Mesenchymal stem cell (in vitro differentiated cells and primary cell): ENCODE results near the gene CELA1.

Experiments used
- DNase-seq: peaks from one replicate; pipeline ENCODE4 v3.0.0-alpha.2; 2013
- H2AFZ ChIP-seq: one replicate; pipeline ENCODE4 v1.6.1; 2013; ENCODE audit warnings: low read depth, mild to moderate bottlenecking, control low read depth, inconsistent platforms, low read length, moderate library complexity
- H2AK5ac ChIP-seq: 2 replicates; pipeline ENCODE4 v1.6.1; 2013; ENCODE audit warnings: low read length, moderate library complexity, mild to moderate bottlenecking, inconsistent platforms; ENCODE audit not compliant: severe bottlenecking
- H2BK120ac ChIP-seq: one replicate; pipeline ENCODE4 v1.6.1; 2013; ENCODE audit warnings: low read depth, mild to moderate bottlenecking, inconsistent platforms, low read length, moderate library complexity
- H2BK12ac ChIP-seq, 2 experiments: one replicate each; pipeline ENCODE4 v1.6.1; 2013; ENCODE audit warnings: inconsistent platforms in 2 of 2, low read length in 2 of 2, mild to moderate bottlenecking in 2 of 2, moderate library complexity in 2 of 2, control low read depth in 1 of 2
- H2BK15ac ChIP-seq: one replicate; pipeline ENCODE4 v1.6.1; 2013; ENCODE audit warnings: mild to moderate bottlenecking, low read depth, inconsistent platforms; ENCODE audit not compliant: poor library complexity, severe bottlenecking
- H2BK5ac ChIP-seq: 2 replicates; pipeline ENCODE4 v1.6.1; 2013; ENCODE audit warnings: low read depth, mild to moderate bottlenecking, low read length, control low read depth, inconsistent platforms; ENCODE audit not compliant: poor library complexity, severe bottlenecking
- H3K14ac ChIP-seq, 2 experiments: one replicate each; pipeline ENCODE4 v1.6.1; 2013; ENCODE audit warnings: inconsistent platforms in 2 of 2, low read length in 2 of 2, control low read depth in 1 of 2, mild to moderate bottlenecking in 1 of 2, moderate library complexity in 1 of 2
- H3K18ac ChIP-seq, 2 experiments: one replicate each; pipeline ENCODE4 v1.6.1; 2013; ENCODE audit warnings: inconsistent platforms in 2 of 2, low read length in 2 of 2, control low read depth in 1 of 2, low read depth in 1 of 2, mild to moderate bottlenecking in 1 of 2
- H3K23ac ChIP-seq, 2 experiments: one replicate each; pipeline ENCODE4 v1.6.1; 2013; ENCODE audit warnings: inconsistent platforms in 2 of 2, low read length in 2 of 2, mild to moderate bottlenecking in 2 of 2, moderate library complexity in 2 of 2, control low read depth in 1 of 2
- H3K27ac ChIP-seq: 2 replicates; pipeline ENCODE4 v1.5.1; 2013; ENCODE audit warnings: mild to moderate bottlenecking, moderate library complexity, low read length, control low read depth, inconsistent platforms; ENCODE audit not compliant: poor library complexity, severe bottlenecking
- H3K27me3 ChIP-seq, 2 experiments: 2 replicates each; pipeline versions ENCODE4 v1.6.1 to v1.7.0; 2013; ENCODE audit warnings: low read length in 2 of 2, mild to moderate bottlenecking in 2 of 2, moderate library complexity in 2 of 2, control low read depth in 1 of 2, inconsistent platforms in 1 of 2; ENCODE audit not compliant: control insufficient read depth in 1 of 2, insufficient read depth in 1 of 2
- H3K36me3 ChIP-seq, 2 experiments: 2 replicates each; pipeline versions ENCODE4 v1.6.1 to v1.7.0; 2013; ENCODE audit warnings: low read length in 2 of 2, control low read depth in 1 of 2, inconsistent platforms in 1 of 2, low read depth in 1 of 2, mild to moderate bottlenecking in 1 of 2; ENCODE audit not compliant: insufficient read depth in 2 of 2, control insufficient read depth in 1 of 2
- H3K4ac ChIP-seq, 2 experiments: one replicate each; pipeline ENCODE4 v1.6.1; 2013; ENCODE audit warnings: inconsistent platforms in 2 of 2, low read length in 2 of 2, mild to moderate bottlenecking in 2 of 2, moderate library complexity in 2 of 2, control low read depth in 1 of 2, low read depth in 1 of 2
- H3K4me1 ChIP-seq: 2 replicates; pipeline ENCODE4 v1.6.1; 2013; ENCODE audit warnings: low read depth, low read length, control low read depth; ENCODE audit not compliant: control insufficient read depth, insufficient read depth
- H3K4me2 ChIP-seq: 2 replicates; pipeline ENCODE4 v1.6.1; 2013; ENCODE audit warnings: low read length, mild to moderate bottlenecking, inconsistent platforms; ENCODE audit not compliant: poor library complexity, severe bottlenecking
- H3K4me3 ChIP-seq, 2 experiments: 2 replicates each; pipeline versions ENCODE4 v1.5.1 to v1.7.0; 2013; ENCODE audit warnings: low read length in 2 of 2, mild to moderate bottlenecking in 2 of 2, control low read depth in 1 of 2, low read depth in 1 of 2; ENCODE audit not compliant: insufficient read depth in 1 of 2
- H3K79me1 ChIP-seq: replicated peaks from 2 replicates; pipeline ENCODE4 v1.6.1; 2013; ENCODE audit warnings: mild to moderate bottlenecking, control low read depth, low read length, inconsistent platforms; ENCODE audit not compliant: poor library complexity, severe bottlenecking
- H3K9ac ChIP-seq: 2 replicates; pipeline ENCODE4 v1.7.0; 2013; ENCODE audit warnings: mild to moderate bottlenecking, low read length, moderate library complexity
- H3K9me3 ChIP-seq: 2 replicates; pipeline ENCODE4 v1.7.0; 2013; ENCODE audit warnings: mild to moderate bottlenecking, low read length; ENCODE audit not compliant: control insufficient read depth
- H4K8ac ChIP-seq: one replicate; pipeline ENCODE4 v1.6.1; 2013; ENCODE audit warnings: inconsistent platforms, mild to moderate bottlenecking, low read length, moderate library complexity
- H4K91ac ChIP-seq: one replicate; pipeline ENCODE4 v1.6.1; 2013; ENCODE audit warnings: mild to moderate bottlenecking, low read length, inconsistent platforms
- WGBS: methylation state at CpG from one replicate; pipeline ENCODE4 v1.1.7; 2013; ENCODE audit warnings: mixed read lengths; 5-methylcytosine and 5-hydroxymethylcytosine counted together

Gene CELA1

DNA sequence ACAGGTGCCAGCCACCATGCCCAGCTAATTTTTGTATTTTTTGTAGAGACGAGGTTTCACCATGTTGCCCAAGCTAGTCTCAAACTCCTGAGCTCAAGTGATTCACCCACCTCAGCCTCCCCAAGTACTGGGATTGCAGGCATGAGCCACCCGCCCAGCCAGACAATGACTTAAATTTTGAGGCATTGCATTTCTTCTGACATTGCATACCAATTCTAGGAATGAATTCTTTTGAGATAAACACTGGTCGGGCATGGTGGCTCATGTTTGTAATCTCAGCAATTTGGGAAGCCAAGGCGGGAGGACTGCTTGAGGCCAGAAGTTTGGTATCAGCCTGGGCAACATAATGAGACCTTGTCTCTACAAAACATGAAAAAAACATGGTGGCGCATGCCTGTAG, 2.5 kb upstream of the CELA1 start:
- Histone ChIP-seq H2AK5ac (no peak overlapping the region), H3K79me1 (no peaks in the 10 kb centered on the region), H3K27ac (no peak overlapping the region), H3K9me3 (no peaks in the 10 kb centered on the region), H2BK15ac (no peak overlapping the region), H3K27me3 (peaks cover 0 to 2% of the 10 kb centered on the region in 2 experiments), H3K18ac (no peak overlapping the region), H2BK12ac (no peak overlapping the region), H3K4ac (no peak overlapping the region), H3K14ac (no peak overlapping the region), H3K9ac (no peak overlapping the region), H3K4me3 (no peak overlapping the region), H3K36me3 (no peaks in the 10 kb centered on the region), H4K8ac (no peak overlapping the region), H2BK5ac (no peak overlapping the region), H3K4me1 (peaks cover 6% of the 10 kb centered on the region), H2BK120ac (no peak overlapping the region), H3K4me2 (no peak overlapping the region), H3K23ac (no peak overlapping the region), H4K91ac (no peak overlapping the region), H2AFZ (no peak overlapping the region)
- WGBS: 83% methylated on average over 5 of the region's 5 CpGs
- DNase-seq: no peak

DNA sequence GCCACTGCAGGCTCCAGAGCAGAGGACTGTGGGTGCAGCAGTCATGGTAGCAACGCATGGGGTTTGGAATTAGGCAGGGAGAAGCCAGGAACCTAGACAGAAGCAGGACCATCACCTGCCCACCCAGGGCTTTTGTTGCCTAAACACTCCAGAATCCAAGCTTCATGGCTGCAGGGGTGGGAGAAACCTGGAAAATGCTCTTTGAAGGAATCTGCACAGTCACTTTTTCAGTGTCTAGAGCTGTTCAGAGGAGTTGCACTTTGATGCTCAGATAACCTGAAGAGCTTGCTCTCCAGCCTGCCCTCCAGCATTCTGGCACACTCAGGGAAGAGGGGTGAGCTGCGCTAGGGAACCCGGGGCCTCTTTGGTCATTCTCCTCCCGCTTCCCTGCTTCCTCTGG, 1.6 kb upstream of the CELA1 start:
- Histone ChIP-seq H4K91ac (no peak overlapping the region), H2AK5ac (no peak overlapping the region), H3K14ac (no peak overlapping the region), H3K4me2 (no peak overlapping the region), H3K27me3 (no peaks in the 10 kb centered on the region), H3K18ac (no peak overlapping the region), H3K36me3 (no peaks in the 10 kb centered on the region), H3K4me3 (no peak overlapping the region), H2BK15ac (no peak overlapping the region), H3K79me1 (no peaks in the 10 kb centered on the region), H2BK120ac (no peak overlapping the region), H3K4ac (no peak overlapping the region), H3K23ac (no peak overlapping the region), H4K8ac (no peak overlapping the region), H2BK5ac (no peak overlapping the region), H2BK12ac (no peak overlapping the region), H3K9me3 (no peaks in the 10 kb centered on the region), H3K4me1 (peaks cover 6% of the 10 kb centered on the region), H3K27ac (no peak overlapping the region), H3K9ac (no peak overlapping the region), H2AFZ (no peak overlapping the region)
- WGBS: 100% methylated on average over 4 of the region's 4 CpGs
- DNase-seq: no peak

DNA sequence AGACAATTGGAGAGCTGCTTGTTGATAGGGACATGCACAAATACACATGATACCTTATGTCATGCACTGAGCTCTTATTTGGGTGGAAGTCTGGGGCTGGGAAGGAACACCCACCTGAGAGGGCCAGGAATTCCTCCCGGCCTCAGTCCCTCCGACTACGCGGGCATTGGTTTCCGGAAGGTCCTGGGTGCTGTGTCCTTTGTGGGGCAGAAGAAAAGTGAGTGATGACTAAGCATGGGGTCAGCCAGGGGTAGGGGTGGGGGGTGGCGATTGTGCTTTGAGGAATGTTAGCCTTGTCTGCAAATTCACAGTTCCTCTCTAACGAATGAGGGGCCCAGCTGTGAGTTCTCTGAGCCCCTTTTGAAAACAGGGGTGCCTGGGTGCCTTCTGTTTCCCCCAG, 798 bp downstream of the CELA1 start:
- H3K14ac ChIP-seq: no peak overlapping the region
- H3K36me3 ChIP-seq: no peaks in the 10 kb centered on the region
- H3K79me1 ChIP-seq: no peaks in the 10 kb centered on the region
- DNase-seq: no peak
- 69% methylated on average over 7 of the region's 7 CpGs for WGBS
- H3K27ac ChIP-seq: no peak overlapping the region
- no peak overlapping the region for H3K9ac ChIP-seq
- H2BK5ac ChIP-seq: no peak overlapping the region
- no peak overlapping the region for H4K91ac ChIP-seq
- no peak overlapping the region for H2BK15ac ChIP-seq
- peaks cover 9% of the 10 kb centered on the region for H3K4me1 ChIP-seq
- H3K23ac ChIP-seq: no peak overlapping the region
- no peak overlapping the region for H2BK120ac ChIP-seq
- no peak overlapping the region for H3K4me3 ChIP-seq
- no peak overlapping the region for H3K18ac ChIP-seq
- H2AK5ac ChIP-seq: no peak overlapping the region
- no peak overlapping the region for H4K8ac ChIP-seq
- no peak overlapping the region for H2BK12ac ChIP-seq
- H3K9me3 ChIP-seq: no peaks in the 10 kb centered on the region
- H3K4me2 ChIP-seq: no peak overlapping the region
- H3K27me3 ChIP-seq: no peaks in the 10 kb centered on the region
- H2AFZ ChIP-seq: no peak overlapping the region
- H3K4ac ChIP-seq: no peak overlapping the region

DNA sequence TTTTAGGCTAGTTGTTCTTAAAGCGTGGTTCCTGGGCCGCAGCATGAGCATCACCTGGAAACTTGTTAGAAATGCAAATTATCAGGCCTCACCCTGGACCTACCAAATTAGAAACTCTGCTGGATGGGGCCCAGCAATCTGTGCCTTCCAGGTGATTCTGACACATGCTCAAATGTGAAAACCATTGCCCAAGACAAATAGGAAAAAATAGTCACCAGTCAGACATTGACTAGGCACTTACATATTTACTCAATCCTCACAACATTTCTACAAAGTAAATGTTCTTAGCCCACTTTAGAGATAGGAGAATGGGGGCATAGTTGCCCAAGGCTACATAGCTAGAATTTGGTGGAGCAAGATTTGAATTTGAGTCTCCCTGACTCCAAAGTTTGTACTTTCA, 3.3 kb downstream of the CELA1 start:
- Histone ChIP-seq H2BK5ac (no peak overlapping the region), H3K4me3 (no peak overlapping the region), H4K8ac (no peak overlapping the region), H3K27me3 (no peaks in the 10 kb centered on the region), H3K9ac (no peak overlapping the region), H2BK12ac (no peak overlapping the region), H3K4me1 (peaks cover 9% of the 10 kb centered on the region), H3K14ac (no peak overlapping the region), H3K79me1 (no peaks in the 10 kb centered on the region), H3K18ac (no peak overlapping the region), H3K27ac (no peak overlapping the region), H4K91ac (no peak overlapping the region), H2AFZ (no peak overlapping the region), H3K36me3 (no peaks in the 10 kb centered on the region), H2AK5ac (no peak overlapping the region), H2BK120ac (no peak overlapping the region), H3K4me2 (no peak overlapping the region), H3K9me3 (no peaks in the 10 kb centered on the region), H3K23ac (no peak overlapping the region), H2BK15ac (no peak overlapping the region), H3K4ac (no peak overlapping the region)
- DNase-seq: no peak
- WGBS: 93% methylated on average over 2 of the region's 2 CpGs
